ENCODE measurements around the gene FAP.

Gene FAP

GRCh38 chr2:162254236-162254871 lies 11.1 kb upstream of the FAP start:
- no peak overlapping the region for H3K27ac ChIP-seq
- no peak for TF ChIP-seq CTCF (conservative IDR thresholded peaks at IDR 0.05)

- H3K27ac ChIP-seq, result no peak overlapping the region
- TF ChIP-seq CTCF (conservative IDR thresholded peaks at IDR 0.05), result no peak
Measured at GRCh38 chr2:162253435-162253834, 10.2 kb upstream of the FAP start.

GRCh38 chr2:162252153-162252552 lies 8.9 kb upstream of the FAP start:
- no peak for TF ChIP-seq CTCF (conservative IDR thresholded peaks at IDR 0.05)
- H3K27ac ChIP-seq, result no peak overlapping the region

- no peak overlapping the region for H3K27ac ChIP-seq
- no peak for TF ChIP-seq CTCF (conservative IDR thresholded peaks at IDR 0.05)
Measured at GRCh38 chr2:162245781-162246180, 2.5 kb upstream of the FAP start.

- no peak for TF ChIP-seq CTCF (conservative IDR thresholded peaks at IDR 0.05)
- no peak overlapping the region for H3K27ac ChIP-seq
Measured at GRCh38 chr2:162245061-162245460, 1.8 kb upstream of the FAP start.

GRCh38 chr2:162244541-162245031 lies 1.3 kb upstream of the FAP start:
- no peak for TF ChIP-seq CTCF (conservative IDR thresholded peaks at IDR 0.05)
- no peak overlapping the region for H3K27ac ChIP-seq

- H3K27ac ChIP-seq, result no peak overlapping the region
- no peak for TF ChIP-seq CTCF (conservative IDR thresholded peaks at IDR 0.05)
Measured at GRCh38 chr2:162243715-162244114, 470 bp upstream of the FAP start.

All from VCaP (cell line).